ENCODE data around the gene GRPEL2.

GRPEL2 gene

GRCh38 chr5:149319174-149319573 lies 26.1 kb upstream of the GRPEL2 start:
- no peak for TF ChIP-seq CTCF (IDR thresholded peaks at IDR 0.05; ENCODE audit: insufficient read depth, low read depth, low read length, missing control alignments)
- no peak overlapping the region for H3K4me3 ChIP-seq (ENCODE audit: low read depth, low read length)
- no peak for DNase-seq (ENCODE audit: low read depth)

GRCh38 chr5:149320791-149321330 lies 24.4 kb upstream of the GRPEL2 start:
- DNase-seq (ENCODE audit: low read depth): no peak
- no peak overlapping the region for H3K4me3 ChIP-seq (ENCODE audit: low read depth, low read length)
- no peak for TF ChIP-seq CTCF (IDR thresholded peaks at IDR 0.05; ENCODE audit: insufficient read depth, low read depth, low read length, missing control alignments)

- no peak for TF ChIP-seq CTCF (IDR thresholded peaks at IDR 0.05; ENCODE audit: insufficient read depth, low read depth, low read length, missing control alignments)
- no peak overlapping the region for H3K4me3 ChIP-seq (ENCODE audit: low read depth, low read length)
- no peak for DNase-seq (ENCODE audit: low read depth)
Observed at GRCh38 chr5:149322518-149322917, 22.8 kb upstream of the GRPEL2 start.

- no peak overlapping the region for H3K4me3 ChIP-seq (ENCODE audit: low read depth, low read length)
- DNase-seq (ENCODE audit: low read depth): no peak
- no peak for TF ChIP-seq CTCF (IDR thresholded peaks at IDR 0.05; ENCODE audit: insufficient read depth, low read depth, low read length, missing control alignments)
Observed at GRCh38 chr5:149323210-149323609, 22.1 kb upstream of the GRPEL2 start.

- no peak for TF ChIP-seq CTCF (IDR thresholded peaks at IDR 0.05; ENCODE audit: insufficient read depth, low read depth, low read length, missing control alignments)
- no peak overlapping the region for H3K4me3 ChIP-seq (ENCODE audit: low read depth, low read length)
- no peak for DNase-seq (ENCODE audit: low read depth)
Observed at GRCh38 chr5:149323621-149324205, 21.6 kb upstream of the GRPEL2 start.

- no peak overlapping the region for H3K4me3 ChIP-seq (ENCODE audit: low read depth, low read length)
- DNase-seq (ENCODE audit: low read depth): no peak
- no peak for TF ChIP-seq CTCF (IDR thresholded peaks at IDR 0.05; ENCODE audit: insufficient read depth, low read depth, low read length, missing control alignments)
Observed at GRCh38 chr5:149324641-149325040, 20.7 kb upstream of the GRPEL2 start.

- DNase-seq (ENCODE audit: low read depth): no peak
- no peak for TF ChIP-seq CTCF (IDR thresholded peaks at IDR 0.05; ENCODE audit: insufficient read depth, low read depth, low read length, missing control alignments)
Observed at GRCh38 chr5:149325166-149325735, 20.0 kb upstream of the GRPEL2 start.

More at GRCh38 chr5:149325166-149325735, 20.0 kb upstream of the GRPEL2 start:
- no peak overlapping the region for H3K4me3 ChIP-seq (ENCODE audit: low read depth, low read length)
